ENCODE results near the gene ANKRD37.
"Not testable (repeated sequence)": the region's sequence is repeated elsewhere in the genome, so short reads cannot be mapped to it uniquely, and the experiment has no call there.

The ANKRD37 gene

GRCh38 chr4:185396724-185397385 lies at the start of gene ANKRD37:
Gene ANKRD37 (plus strand): TSS chr4:185396841. CDS start chr4:185396924, 83 bp downstream.
- DNase-seq (ENCODE audit: low spot score): peak; percentile 34

- no peak for DNase-seq (ENCODE audit: low spot score)
Measured at GRCh38 chr4:185346975-185347601, 49.6 kb upstream of the ANKRD37 start.

- no peak for DNase-seq (ENCODE audit: low spot score)
Measured at GRCh38 chr4:185351691-185352090, 45.0 kb upstream of the ANKRD37 start.

GRCh38 chr4:185352202-185352601 lies 44.4 kb upstream of the ANKRD37 start:
- DNase-seq (ENCODE audit: low spot score): no peak

GRCh38 chr4:185352741-185353140 lies 43.9 kb upstream of the ANKRD37 start:
- no peak for DNase-seq (ENCODE audit: low spot score)

- no peak for DNase-seq (ENCODE audit: low spot score)
Measured at GRCh38 chr4:185357211-185357610, 39.4 kb upstream of the ANKRD37 start.

- DNase-seq (ENCODE audit: low spot score): no peak
Measured at GRCh38 chr4:185357733-185358440, 38.8 kb upstream of the ANKRD37 start.

GRCh38 chr4:185358514-185358913 lies 38.1 kb upstream of the ANKRD37 start:
- DNase-seq (ENCODE audit: low spot score): no peak

GRCh38 chr4:185358959-185359358 lies 37.7 kb upstream of the ANKRD37 start:
- no peak for DNase-seq (ENCODE audit: low spot score)

- no peak for DNase-seq (ENCODE audit: low spot score)
Measured at GRCh38 chr4:185359767-185360446, 36.7 kb upstream of the ANKRD37 start.

- no peak for DNase-seq (ENCODE audit: low spot score)
Measured at GRCh38 chr4:185361872-185362271, 34.8 kb upstream of the ANKRD37 start.

GRCh38 chr4:185362570-185362969 lies 34.1 kb upstream of the ANKRD37 start:
- DNase-seq (ENCODE audit: low spot score): not testable (repeated sequence)

GRCh38 chr4:185363251-185363650 lies 33.4 kb upstream of the ANKRD37 start:
- no peak for DNase-seq (ENCODE audit: low spot score)

GRCh38 chr4:185364886-185365285 lies 31.8 kb upstream of the ANKRD37 start:
- no peak for DNase-seq (ENCODE audit: low spot score)

- DNase-seq (ENCODE audit: low spot score): no peak
Measured at GRCh38 chr4:185369731-185370130, 26.9 kb upstream of the ANKRD37 start.

GRCh38 chr4:185370268-185370949 lies 26.2 kb upstream of the ANKRD37 start:
- DNase-seq (ENCODE audit: low spot score): no peak

- no peak for DNase-seq (ENCODE audit: low spot score)
Measured at GRCh38 chr4:185371702-185372101, 24.9 kb upstream of the ANKRD37 start.

- DNase-seq (ENCODE audit: low spot score): no peak
Measured at GRCh38 chr4:185374027-185374426, 22.6 kb upstream of the ANKRD37 start.

GRCh38 chr4:185374573-185374972 lies 22.1 kb upstream of the ANKRD37 start:
- no peak for DNase-seq (ENCODE audit: low spot score)

- DNase-seq (ENCODE audit: low spot score): no peak
Measured at GRCh38 chr4:185378264-185378663, 18.4 kb upstream of the ANKRD37 start.

GRCh38 chr4:185379326-185380295 lies 17.0 kb upstream of the ANKRD37 start:
- no peak for DNase-seq (ENCODE audit: low spot score)
